Subcutaneous abdominal adipose tissue (tissue), 5 donors: ENCODE data around the gene MTCL1.

Experiments
- H3K27ac ChIP-seq: one replicate; pipeline ENCODE4 v1.7.0; 2013; ENCODE audit warnings: low read depth, mild to moderate bottlenecking, inconsistent platforms, low read length, moderate library complexity
- H3K27me3 ChIP-seq, 5 donors: one replicate each; pipeline ENCODE4 v1.7.0; 2013; ENCODE audit warnings: low read length in 5 of 5, inconsistent platforms in 1 of 5; ENCODE audit not compliant: control insufficient read depth in 5 of 5, insufficient read depth in 4 of 5
- H3K36me3 ChIP-seq, 5 donors: one replicate each; pipeline ENCODE4 v1.7.0; 2013; ENCODE audit warnings: low read length in 5 of 5; ENCODE audit not compliant: control insufficient read depth in 5 of 5, insufficient read depth in 5 of 5
- H3K4me1 ChIP-seq, 5 donors: one replicate each; pipeline ENCODE4 v1.7.0; 2013; ENCODE audit warnings: low read length in 5 of 5, mild to moderate bottlenecking in 3 of 5, moderate library complexity in 1 of 5; ENCODE audit not compliant: control insufficient read depth in 5 of 5, insufficient read depth in 5 of 5
- H3K4me3 ChIP-seq, 5 donors: one replicate each; pipeline ENCODE4 v1.7.0; 2013; ENCODE audit warnings: low read length in 5 of 5, low read depth in 1 of 5
- H3K9ac ChIP-seq, 5 donors: one replicate each; pipeline ENCODE4 v1.7.0; 2013; ENCODE audit warnings: low read length in 5 of 5, mild to moderate bottlenecking in 4 of 5, moderate library complexity in 3 of 5
- H3K9me3 ChIP-seq, 5 donors: one replicate each; pipeline ENCODE4 v1.7.0; 2013; ENCODE audit warnings: low read length in 5 of 5; ENCODE audit not compliant: control insufficient read depth in 5 of 5
- donor health status: healthy.
- donor health status: healthy.
- donor health status: healthy.
- donor health status: healthy.
- donor health status: healthy.

Gene MTCL1

DNA sequence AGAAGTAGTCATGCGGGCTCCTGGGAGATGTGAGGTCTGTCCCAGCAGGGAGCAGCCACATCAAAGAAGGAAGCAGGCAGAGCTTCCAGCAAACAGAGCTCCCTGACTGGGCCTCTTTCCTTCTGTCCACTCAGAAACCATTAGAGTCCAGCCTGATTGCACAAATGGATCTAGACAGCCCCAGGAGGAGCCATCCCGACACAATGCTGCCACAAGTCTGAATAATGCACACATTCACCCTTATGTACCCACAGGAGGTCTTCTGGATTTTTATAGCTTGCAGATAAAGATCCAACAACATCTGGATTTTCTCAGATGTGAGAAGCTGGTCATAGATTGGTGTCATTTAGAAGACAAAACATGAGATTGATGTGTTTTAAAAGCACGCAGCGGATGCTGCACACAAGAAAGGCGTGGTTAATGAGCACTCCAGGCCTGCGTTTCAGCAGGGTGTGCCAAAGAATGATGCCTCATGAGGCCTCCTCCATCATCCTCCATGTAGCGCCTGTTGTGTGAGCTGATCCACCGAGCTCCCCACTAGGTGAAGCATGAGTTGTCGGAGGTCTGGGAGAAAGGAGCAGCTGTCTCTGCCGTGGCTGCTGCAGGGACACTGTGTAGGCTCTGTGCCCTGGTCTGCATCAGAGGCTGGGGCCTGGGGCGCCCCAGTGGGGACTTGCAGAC is 60.6 kb downstream of the MTCL1 start:
- Histone ChIP-seq H3K4me1 (no peaks in the 10 kb centered on the region), H3K4me3 (no peak overlapping the region), H3K27ac (no peak overlapping the region), H3K27me3 (no peaks in the 10 kb centered on the region), H3K36me3 (no peaks in the 10 kb centered on the region), H3K9ac (no peak overlapping the region), H3K9me3 (no peaks in the 10 kb centered on the region)

DNA sequence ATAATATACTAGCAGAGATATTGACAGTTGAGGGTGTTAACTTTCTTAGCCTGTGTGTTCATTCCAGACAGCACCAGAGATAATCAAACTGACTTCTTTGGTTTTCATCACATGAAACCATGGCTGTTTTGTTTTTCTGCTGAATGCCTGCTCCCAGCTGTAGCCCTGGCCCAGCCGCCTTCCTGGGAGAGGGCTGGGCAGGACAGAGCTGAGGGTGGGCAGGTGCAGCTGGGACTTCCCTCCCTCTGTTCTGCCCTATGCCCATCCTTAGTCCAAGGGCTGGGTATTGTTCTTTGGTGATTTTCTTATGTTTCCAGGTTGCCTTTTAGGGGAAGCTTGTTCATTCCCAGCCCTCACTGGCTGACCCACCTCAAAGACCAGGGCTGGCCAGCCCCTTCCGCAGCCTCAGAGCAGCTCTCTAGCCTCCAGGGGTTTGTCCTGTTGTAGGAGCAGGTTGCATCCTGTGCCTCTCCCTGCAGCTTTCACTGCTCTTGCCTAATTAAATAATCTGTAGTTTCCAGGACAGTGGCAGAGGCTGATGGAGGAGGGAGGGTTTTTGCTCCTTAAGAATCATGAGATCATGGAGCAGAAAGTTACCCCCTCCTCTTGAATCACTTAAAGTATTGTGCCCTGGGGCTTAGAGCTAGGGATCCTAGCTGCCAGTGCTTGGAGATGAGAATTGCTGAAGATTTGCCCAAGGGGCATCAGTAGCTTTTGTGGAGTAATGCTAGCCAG is 61.4 kb downstream of the MTCL1 start:
- Histone ChIP-seq H3K9ac (no peak overlapping the region), H3K27me3 (no peaks in the 10 kb centered on the region), H3K36me3 (no peaks in the 10 kb centered on the region), H3K4me3 (no peak overlapping the region), H3K4me1 (peaks cover 0 to 1% (median 0%) of the 10 kb centered on the region in 5 donors), H3K9me3 (no peaks in the 10 kb centered on the region), H3K27ac (no peak overlapping the region)

DNA sequence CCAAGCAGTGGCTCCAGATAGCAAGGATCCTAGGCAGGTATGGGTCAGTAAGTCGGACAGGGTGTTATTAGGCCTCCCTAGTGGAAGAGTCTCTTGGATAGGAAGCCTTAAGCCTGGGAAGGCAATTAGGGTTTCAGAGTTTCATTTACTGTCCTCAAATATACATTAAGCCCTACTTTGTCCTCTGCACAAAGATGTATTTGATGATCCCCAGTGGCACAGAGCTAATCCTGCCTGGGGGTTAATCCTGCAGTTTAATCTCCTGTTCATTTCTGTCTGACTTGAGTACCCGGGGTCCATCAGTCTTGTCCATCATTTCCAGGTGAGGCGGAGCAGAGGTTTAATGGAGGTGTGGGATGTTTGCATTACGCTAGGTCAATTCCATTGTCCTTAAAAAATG is 62.0 kb downstream of the MTCL1 start:
- no peaks in the 10 kb centered on the region for H3K36me3 ChIP-seq
- no peak overlapping the region for H3K9ac ChIP-seq

DNA sequence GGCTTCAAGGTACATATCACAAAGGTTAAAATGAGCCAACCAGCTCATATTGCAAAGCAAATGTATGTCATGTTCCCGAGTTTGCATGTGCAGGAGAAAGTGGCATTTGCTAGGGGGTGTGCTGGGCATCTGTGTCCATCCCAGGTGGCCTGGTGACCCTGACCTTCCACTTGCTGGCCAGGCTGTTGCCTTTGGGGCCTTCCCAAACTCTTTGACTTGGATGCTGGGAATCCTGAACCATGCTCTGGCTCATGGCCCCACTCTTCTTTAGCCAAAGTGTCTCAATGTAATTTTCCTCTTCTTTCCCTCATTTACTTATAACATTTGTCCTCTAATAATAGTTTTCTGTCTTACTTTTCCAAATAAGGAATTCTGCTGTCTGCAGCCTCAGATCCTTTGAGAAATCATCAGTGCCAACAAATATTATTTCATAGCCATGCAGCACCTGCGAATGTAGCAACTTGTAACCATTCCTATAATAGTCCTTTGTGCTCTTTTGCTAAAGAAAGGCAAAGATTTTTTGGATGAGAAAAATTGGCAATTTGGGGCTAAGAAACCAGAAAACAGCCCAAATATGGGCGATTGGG is 64.2 kb downstream of the MTCL1 start:
- H3K4me1 ChIP-seq = peaks cover 0 to 5% (median 0%) of the 10 kb centered on the region in 5 donors
- H3K27ac ChIP-seq = no peak overlapping the region
- no peak overlapping the region for H3K4me3 ChIP-seq
- no peaks in the 10 kb centered on the region for H3K9me3 ChIP-seq
- H3K36me3 ChIP-seq = no peaks in the 10 kb centered on the region
- no peak overlapping the region for H3K9ac ChIP-seq
- H3K27me3 ChIP-seq = no peaks in the 10 kb centered on the region

More for the DNA sequence above, 62.0 kb downstream of the MTCL1 start:
- H3K9me3 ChIP-seq = no peaks in the 10 kb centered on the region
- no peak overlapping the region for H3K4me3 ChIP-seq
- no peaks in the 10 kb centered on the region for H3K27me3 ChIP-seq
- peaks cover 0 to 5% (median 0%) of the 10 kb centered on the region in 5 donors for H3K4me1 ChIP-seq
- H3K27ac ChIP-seq = no peak overlapping the region

DNA sequence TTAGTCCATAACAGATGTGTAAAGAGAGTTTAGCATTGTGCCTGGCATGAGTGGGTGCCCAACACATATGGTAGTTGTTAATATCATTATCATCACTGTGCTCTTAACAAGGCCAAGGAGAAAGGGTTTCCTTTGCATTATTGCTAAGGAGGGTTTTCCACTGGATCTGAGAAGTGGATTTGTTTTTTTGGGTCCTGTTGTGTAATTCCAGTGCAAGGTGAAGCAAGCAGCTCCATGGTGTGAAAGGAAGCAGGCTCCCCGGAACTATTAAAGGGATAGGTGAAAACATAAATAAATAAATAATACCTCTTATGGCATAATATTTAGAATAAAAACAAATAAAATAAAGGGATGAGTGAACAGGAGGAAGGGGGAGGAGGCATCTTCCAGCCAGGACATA is 65.3 kb downstream of the MTCL1 start:
- Histone ChIP-seq H3K9me3 (no peaks in the 10 kb centered on the region), H3K4me3 (no peak overlapping the region), H3K9ac (no peak overlapping the region), H3K27me3 (no peaks in the 10 kb centered on the region), H3K27ac (no peak overlapping the region), H3K4me1 (peaks cover 0 to 5% (median 0%) of the 10 kb centered on the region in 5 donors), H3K36me3 (no peaks in the 10 kb centered on the region)

DNA sequence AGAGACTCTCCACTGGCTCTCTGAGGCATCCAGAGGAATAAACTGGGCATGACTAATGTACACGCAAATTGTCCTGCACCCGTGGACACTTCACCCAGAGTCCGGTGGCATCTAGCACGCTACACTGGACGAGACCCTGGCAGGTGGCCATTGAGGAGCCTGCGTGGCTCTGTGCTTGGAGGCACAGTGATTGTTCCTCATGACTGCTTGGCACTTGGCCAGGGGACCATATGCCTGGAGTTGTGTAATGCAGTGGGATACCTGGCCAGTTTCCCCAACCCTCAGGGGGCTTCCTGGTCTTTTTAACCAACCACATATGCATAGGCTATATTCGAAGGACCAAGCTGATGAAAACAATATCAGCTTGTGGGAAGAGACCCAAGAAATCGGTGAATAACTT is 66.6 kb downstream of the MTCL1 start:
- no peaks in the 10 kb centered on the region for H3K27me3 ChIP-seq
- no peaks in the 10 kb centered on the region for H3K36me3 ChIP-seq
- H3K9ac ChIP-seq = no peak overlapping the region
- peaks cover 0 to 5% (median 0%) of the 10 kb centered on the region in 5 donors for H3K4me1 ChIP-seq
- H3K9me3 ChIP-seq = no peaks in the 10 kb centered on the region
- H3K27ac ChIP-seq = no peak overlapping the region
- no peak overlapping the region for H3K4me3 ChIP-seq

DNA sequence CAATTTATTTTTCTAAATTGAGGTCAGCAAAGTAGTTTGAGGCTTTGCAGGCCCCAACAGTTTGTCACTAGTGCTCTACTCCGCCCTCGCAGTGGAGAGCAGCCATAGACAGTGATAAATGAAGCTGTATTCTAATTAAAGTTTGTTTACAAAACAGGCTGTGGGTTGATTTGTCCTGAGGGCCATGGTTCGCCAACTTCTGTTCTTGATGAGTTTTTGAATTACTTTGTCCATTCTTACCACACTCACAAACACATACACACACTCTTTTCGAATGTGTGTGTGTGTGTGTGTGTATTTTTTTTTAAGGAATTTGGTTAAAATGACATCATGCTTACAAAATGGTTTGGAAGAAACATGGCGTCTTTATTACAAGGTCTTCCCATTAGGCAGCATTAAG is 68.6 kb downstream of the MTCL1 start:
- Histone ChIP-seq H3K27ac (no peak overlapping the region), H3K9me3 (no peaks in the 10 kb centered on the region), H3K9ac (no peak overlapping the region), H3K4me1 (peaks cover 0 to 5% (median 0%) of the 10 kb centered on the region in 5 donors), H3K27me3 (no peaks in the 10 kb centered on the region), H3K36me3 (no peaks in the 10 kb centered on the region), H3K4me3 (no peak overlapping the region)

DNA sequence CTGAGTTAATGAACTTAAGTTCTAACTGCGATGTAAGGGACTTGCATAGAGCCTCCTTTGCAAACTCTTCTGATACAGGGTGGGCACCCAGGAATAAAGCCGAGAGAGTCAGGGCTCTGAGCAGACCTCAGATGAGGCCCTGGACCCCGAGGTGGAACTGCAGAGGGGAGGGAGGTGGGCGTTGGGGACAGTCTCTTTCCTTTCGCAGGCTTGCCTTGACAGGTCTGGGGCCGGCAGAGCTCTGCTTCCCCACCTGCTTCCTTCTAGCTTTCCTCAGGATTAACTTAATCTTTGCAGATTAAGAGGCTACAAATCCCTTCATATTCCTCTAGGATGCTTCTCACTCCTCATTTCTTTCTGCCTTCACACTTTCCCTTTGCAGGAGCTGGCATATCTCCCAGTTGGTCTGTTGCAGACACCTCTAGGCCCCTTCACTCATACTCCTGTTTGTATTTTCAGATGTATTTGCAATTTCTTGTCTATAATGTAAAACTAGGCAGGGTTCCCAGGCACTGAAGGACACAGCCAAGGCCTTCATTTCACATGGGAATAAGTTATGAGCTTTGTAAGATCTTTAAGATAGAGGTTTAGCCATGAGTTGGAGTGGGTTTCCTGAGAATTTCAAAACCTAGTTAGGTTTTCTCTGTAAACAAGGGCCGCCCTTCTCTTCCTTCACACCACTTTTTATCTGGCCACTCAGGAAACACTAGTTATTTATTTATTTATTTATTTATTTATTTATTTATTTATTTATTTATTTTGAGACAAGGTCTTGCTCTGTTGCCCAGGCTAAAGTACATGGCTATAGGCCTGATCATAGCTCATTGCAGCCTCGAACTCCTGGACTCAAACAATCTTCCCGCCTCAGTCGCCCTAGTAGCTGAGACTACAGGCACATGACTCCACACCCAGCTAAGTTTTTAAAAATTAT is 70.9 kb downstream of the MTCL1 start:
- H3K36me3 ChIP-seq = no peaks in the 10 kb centered on the region
- H3K27ac ChIP-seq = no peak overlapping the region
- peaks cover 0 to 5% (median 0%) of the 10 kb centered on the region in 5 donors for H3K4me1 ChIP-seq
- no peak overlapping the region for H3K4me3 ChIP-seq
- no peaks in the 10 kb centered on the region for H3K9me3 ChIP-seq
- H3K9ac ChIP-seq = no peak overlapping the region
- H3K27me3 ChIP-seq = no peaks in the 10 kb centered on the region

DNA sequence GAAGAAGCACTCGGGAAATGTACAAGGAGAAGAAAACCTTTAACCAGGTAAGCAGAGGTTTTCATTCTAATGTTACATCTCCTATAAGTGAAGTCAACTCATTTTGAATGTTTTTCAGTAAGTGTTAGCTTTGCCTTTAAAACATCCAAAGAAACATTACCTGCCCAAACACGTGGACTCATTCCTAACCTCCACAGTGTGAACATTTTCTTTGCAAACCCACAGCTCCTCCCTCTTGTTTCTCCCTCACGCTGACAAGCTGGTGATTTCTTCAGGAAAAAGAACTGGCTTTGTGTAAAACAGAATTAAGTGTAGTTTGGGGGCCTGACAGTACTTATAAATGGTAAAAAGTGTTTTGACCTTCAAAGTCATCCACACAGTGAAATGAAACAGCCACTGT is 72.5 kb downstream of the MTCL1 start:
- Histone ChIP-seq H3K9ac (no peak overlapping the region), H3K27ac (no peak overlapping the region), H3K27me3 (no peaks in the 10 kb centered on the region), H3K36me3 (no peaks in the 10 kb centered on the region), H3K9me3 (no peaks in the 10 kb centered on the region), H3K4me1 (no peaks in the 10 kb centered on the region), H3K4me3 (no peak overlapping the region)
